ENCODE results near the gene IQCM. TPM values are rescaled to one million over a fixed set of nuclear protein-coding genes. Genes with fewer than 3 reads are reported as not detected.

The IQCM gene
- total RNA-seq, 1 experiment from 2014 or later = 0.11 TPM

GRCh38 chr4:149631629-149632028, 184.0 kb downstream of the IQCM start:
- TF ChIP-seq ATF3 (CRISPR knock-in tag; conservative IDR thresholded peaks at IDR 0.05) = no peak
- TF ChIP-seq NFE2L1 (CRISPR knock-in tag; IDR thresholded peaks at IDR 0.05) = no peak
- no peak for TF ChIP-seq IRF1 (CRISPR knock-in tag; IDR thresholded peaks at IDR 0.05)
- no peak for TF ChIP-seq FOXJ3 (CRISPR knock-in tag; IDR thresholded peaks at IDR 0.05; ENCODE audit: borderline replicate concordance)
- Mint-ChIP-seq H3K36me3 (no peaks in the 10 kb centered on the region), H3K4me3 (no peak overlapping the region), H3K9me3 (no peaks in the 10 kb centered on the region), H3K27me3 (ENCODE audit: low read depth) (no peaks in the 10 kb centered on the region), H3K4me1 (peaks cover 18% of the 10 kb centered on the region), H3K27ac (peak overlapping the region; percentile 53; the same call in 1 of the 2 replicates)
- DNase-seq (ENCODE audit: low spot score) = no peak
- POLR2A ChIA-PET = interaction anchor here (0.5 kb wide), 1 partner anchor 143 kb away, joined by 3 read pairs; no protein-coding TSS in a partner anchor
- CTCF ChIA-PET = no interaction called here
- ATAC-seq = peak; percentile 80

GRCh38 chr4:149630064-149630463, 185.6 kb downstream of the IQCM start:
- Mint-ChIP-seq H3K27ac (no peak overlapping the region), H3K27me3 (ENCODE audit: low read depth) (no peaks in the 10 kb centered on the region), H3K9me3 (no peaks in the 10 kb centered on the region), H3K4me3 (no peak overlapping the region), H3K4me1 (peaks cover 21% of the 10 kb centered on the region), H3K36me3 (no peaks in the 10 kb centered on the region)
- DNase-seq (ENCODE audit: low spot score) (no peak), ATAC-seq (no peak)
- CTCF ChIA-PET = no interaction called here
- POLR2A ChIA-PET = no interaction called here
- no peak for TF ChIP-seq EMX1 (CRISPR knock-in tag; IDR thresholded peaks at IDR 0.05)
- no peak for TF ChIP-seq NFYB (CRISPR knock-in tag; conservative IDR thresholded peaks at IDR 0.05; ENCODE audit: low read depth)
- TF ChIP-seq ZNF317 (CRISPR knock-in tag; IDR thresholded peaks at IDR 0.05; ENCODE audit: borderline replicate concordance, low read depth) = no peak

- no peak overlapping the region for H3K4me3 Mint-ChIP-seq
- no peaks in the 10 kb centered on the region for H3K36me3 Mint-ChIP-seq
- peak overlapping the region; percentile 37; the same call in 1 of the 2 replicates for H3K27ac Mint-ChIP-seq
- H3K9me3 Mint-ChIP-seq = peaks cover 5% of the 10 kb centered on the region
- POLR2A ChIA-PET = no interaction called here
- H3K27me3 Mint-ChIP-seq (ENCODE audit: low read depth) = no peaks in the 10 kb centered on the region
- DNase-seq (ENCODE audit: low spot score) (peak; percentile 12), ATAC-seq (peak; percentile 88)
- CTCF ChIA-PET = interaction anchor here (0.8 kb wide), 1 partner anchor 17 kb away, joined by 3 read pairs; no protein-coding TSS in a partner anchor
- H3K4me1 Mint-ChIP-seq = peaks cover 14% of the 10 kb centered on the region
- no peak for TF ChIP-seq ARID4B (CRISPR knock-in tag; IDR thresholded peaks at IDR 0.05; ENCODE audit: borderline replicate concordance)
- no peak for TF ChIP-seq ZNF425 (CRISPR knock-in tag; conservative IDR thresholded peaks at IDR 0.05)
- TF ChIP-seq ESRRA (CRISPR knock-in tag; IDR thresholded peaks at IDR 0.05; ENCODE audit: borderline replicate concordance) = no peak
- no peak for TF ChIP-seq MAX (CRISPR knock-in tag; IDR thresholded peaks at IDR 0.05)
- no peak for TF ChIP-seq ZNF671 (CRISPR knock-in tag; IDR thresholded peaks at IDR 0.05)
- no peak for TF ChIP-seq FOXP4 (CRISPR knock-in tag; IDR thresholded peaks at IDR 0.05)
- no peak for TF ChIP-seq ZNF263 (CRISPR knock-in tag; IDR thresholded peaks at IDR 0.05; ENCODE audit: low read depth)
- no peak for TF ChIP-seq TEAD1 (CRISPR knock-in tag; IDR thresholded peaks at IDR 0.05)
- TF ChIP-seq PREB (CRISPR knock-in tag; IDR thresholded peaks at IDR 0.05; ENCODE audit: borderline replicate concordance) = no peak
- TF ChIP-seq ELF4 (CRISPR knock-in tag; IDR thresholded peaks at IDR 0.05; ENCODE audit: low read depth) = no peak
These were observed 209.9 kb downstream of the IQCM start for GRCh38 chr4:149605601-149606378.
